Type B pancreatic cell (in vitro differentiated cells): ENCODE data around the gene MCRIP2. TPM values are rescaled to one million over a fixed set of nuclear protein-coding genes. Genes with fewer than 3 reads are reported as not detected.

ENCODE experiments used
- DNase-seq: peaks from one replicate; pipeline ENCODE4 v3.0.0; 2021; ENCODE audit warnings: mixed read lengths; ENCODE audit not compliant: unreplicated experiment; ENCODE audit errors: extremely low spot score
- H3K27ac Mint-ChIP-seq: 2 replicates; pipeline ENCODE4 v1.8.0; 2021; ENCODE audit warnings: mild to moderate bottlenecking, mixed read lengths
- H3K27me3 Mint-ChIP-seq: 2 replicates; pipeline ENCODE4 v1.8.0; 2021; ENCODE audit warnings: mixed read lengths
- H3K36me3 Mint-ChIP-seq: 2 replicates; pipeline ENCODE4 v1.8.0; 2021; ENCODE audit warnings: mixed read lengths
- H3K4me1 Mint-ChIP-seq: one replicate; pipeline ENCODE4 v1.8.0; 2021; ENCODE audit warnings: mixed read lengths; ENCODE audit not compliant: unreplicated experiment
- H3K4me3 Mint-ChIP-seq: 2 replicates; pipeline ENCODE4 v1.8.0; 2021; ENCODE audit warnings: mild to moderate bottlenecking, mixed read lengths
- H3K9me3 Mint-ChIP-seq: 2 replicates; pipeline ENCODE4 v1.8.0; 2021; ENCODE audit warnings: mixed read lengths
- CTCF ChIP-seq: fragments of 200-600 bp; sonication (generic); conservative IDR thresholded peaks from 2 replicates; pipeline ENCODE4 v1.5.0; 2021; ENCODE audit warnings: antibody characterized with exemption, mild to moderate bottlenecking
- total RNA-seq: library from RNA; stranded (reverse); gene quantifications from 2 replicates; pipeline ENCODE4 v1.2.1, GENCODE V29; 2021; ENCODE audit warnings: low replicate concordance

MCRIP2 gene
- total RNA-seq, 1 donor from 2014 or later = 36.8 TPM

DNA sequence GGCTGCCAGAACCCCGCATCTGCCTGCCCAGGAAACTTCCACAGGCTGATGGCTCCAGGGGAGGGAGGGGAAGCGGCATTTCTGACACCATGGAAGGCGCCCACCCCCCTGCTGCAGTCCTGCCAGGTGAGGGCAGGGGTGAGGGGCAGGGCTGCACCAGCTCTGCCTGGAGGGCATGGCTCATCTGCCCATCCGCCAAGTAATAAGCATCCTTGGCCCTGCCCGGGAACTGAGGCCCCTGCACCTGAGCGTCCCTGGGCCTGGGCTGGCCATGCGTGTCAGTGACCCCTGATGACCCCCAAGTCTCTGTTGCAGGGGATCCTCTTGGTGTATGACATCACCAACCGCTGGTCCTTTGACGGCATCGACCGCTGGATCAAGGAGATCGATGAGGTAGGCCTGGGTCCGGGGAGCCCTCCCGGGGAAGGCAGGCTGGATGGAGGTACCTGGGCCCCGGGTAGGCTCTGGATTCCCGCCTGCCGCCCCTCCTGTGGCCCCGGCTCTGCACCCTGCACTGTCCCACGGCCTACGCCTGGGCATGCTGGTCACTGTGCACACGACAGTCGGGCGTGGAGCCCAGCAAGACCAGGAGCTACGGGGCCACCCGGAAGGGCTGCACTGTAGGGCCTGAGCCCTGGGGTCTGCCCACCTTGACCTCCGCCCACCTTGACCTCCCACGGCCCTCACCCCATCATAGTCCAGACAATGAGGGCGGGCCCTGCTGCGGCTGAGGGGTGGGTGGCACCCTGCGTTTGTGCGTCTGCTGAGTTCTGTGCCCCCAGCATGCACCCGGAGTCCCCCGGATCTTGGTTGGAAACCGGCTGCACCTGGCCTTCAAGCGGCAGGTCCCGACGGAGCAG lies 16.3 kb upstream of the MCRIP2 start:
- Mint-ChIP-seq H3K4me1 (peaks cover 21% of the 10 kb centered on the region), H3K27me3 (no peaks in the 10 kb centered on the region), H3K9me3 (no peaks in the 10 kb centered on the region), H3K4me3 (no peak overlapping the region), H3K36me3 (no peaks in the 10 kb centered on the region), H3K27ac (no peak overlapping the region)
- TF ChIP-seq CTCF = no peak
- DNase-seq = no peak

- Mint-ChIP-seq H3K27ac (no peak overlapping the region), H3K4me3 (no peak overlapping the region), H3K36me3 (no peaks in the 10 kb centered on the region), H3K9me3 (no peaks in the 10 kb centered on the region), H3K27me3 (no peaks in the 10 kb centered on the region), H3K4me1 (peaks cover 21% of the 10 kb centered on the region)
- no peak for DNase-seq
- TF ChIP-seq CTCF = no peak
Measured at GRCh38 chr16:625977-626765, 15.5 kb upstream of the MCRIP2 start.

- Mint-ChIP-seq H3K36me3 (no peaks in the 10 kb centered on the region), H3K4me3 (no peak overlapping the region), H3K27ac (no peak overlapping the region), H3K27me3 (no peaks in the 10 kb centered on the region), H3K4me1 (peaks cover 16% of the 10 kb centered on the region), H3K9me3 (no peaks in the 10 kb centered on the region)
- no peak for TF ChIP-seq CTCF
- no peak for DNase-seq
Measured at GRCh38 chr16:626787-627453, 14.7 kb upstream of the MCRIP2 start.

DNA sequence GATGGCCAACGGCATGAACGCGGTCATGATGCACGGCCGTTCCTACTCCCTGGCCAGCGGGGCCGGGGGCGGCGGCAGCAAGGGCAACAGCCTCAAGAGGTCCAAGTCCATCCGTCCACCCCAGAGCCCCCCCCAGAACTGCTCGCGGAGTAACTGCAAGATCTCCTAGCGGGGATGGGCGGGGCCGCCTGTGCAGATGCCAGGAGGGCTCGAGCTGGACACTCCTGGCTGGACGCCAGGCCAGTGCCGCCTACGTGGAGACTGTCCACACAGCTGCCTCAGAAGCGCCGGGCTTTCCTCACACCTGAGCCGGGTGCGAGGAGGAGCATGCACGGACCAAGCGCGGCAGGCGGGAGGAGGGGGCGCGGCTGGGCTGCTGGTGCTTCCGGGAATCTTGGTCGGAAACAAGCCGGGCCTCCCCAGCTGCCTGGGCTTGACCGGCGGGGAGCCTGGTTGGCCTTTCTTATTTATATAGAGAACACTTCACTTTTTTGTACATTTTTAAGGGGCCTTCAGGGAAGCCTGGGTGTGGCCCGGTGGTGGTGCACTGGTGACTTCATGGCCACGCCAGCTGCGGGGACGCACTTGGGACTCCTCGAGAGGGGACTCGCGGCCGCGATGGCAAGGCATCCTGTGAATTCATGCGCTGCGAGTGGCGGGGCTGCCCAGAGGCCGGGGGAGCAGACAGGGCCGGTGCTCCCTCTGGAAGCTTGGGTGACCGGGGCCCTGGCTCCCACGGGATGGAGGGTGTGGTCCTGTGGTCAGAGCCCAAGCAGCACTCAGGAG lies 14.0 kb upstream of the MCRIP2 start:
- H3K27me3 Mint-ChIP-seq = no peaks in the 10 kb centered on the region
- no peak overlapping the region for H3K4me3 Mint-ChIP-seq
- TF ChIP-seq CTCF = no peak
- no peak for DNase-seq
- no peaks in the 10 kb centered on the region for H3K9me3 Mint-ChIP-seq
- H3K4me1 Mint-ChIP-seq = peaks cover 15% of the 10 kb centered on the region
- H3K27ac Mint-ChIP-seq = no peak overlapping the region
- no peaks in the 10 kb centered on the region for H3K36me3 Mint-ChIP-seq
